Measurements from ENCODE around the gene PEAR1. TPM values are rescaled to one million over a fixed set of nuclear protein-coding genes. Genes with fewer than 3 reads are reported as not detected.

The PEAR1 gene
- total RNA-seq, 1 donor from 2014 or later, result 1.8 TPM

DNA sequence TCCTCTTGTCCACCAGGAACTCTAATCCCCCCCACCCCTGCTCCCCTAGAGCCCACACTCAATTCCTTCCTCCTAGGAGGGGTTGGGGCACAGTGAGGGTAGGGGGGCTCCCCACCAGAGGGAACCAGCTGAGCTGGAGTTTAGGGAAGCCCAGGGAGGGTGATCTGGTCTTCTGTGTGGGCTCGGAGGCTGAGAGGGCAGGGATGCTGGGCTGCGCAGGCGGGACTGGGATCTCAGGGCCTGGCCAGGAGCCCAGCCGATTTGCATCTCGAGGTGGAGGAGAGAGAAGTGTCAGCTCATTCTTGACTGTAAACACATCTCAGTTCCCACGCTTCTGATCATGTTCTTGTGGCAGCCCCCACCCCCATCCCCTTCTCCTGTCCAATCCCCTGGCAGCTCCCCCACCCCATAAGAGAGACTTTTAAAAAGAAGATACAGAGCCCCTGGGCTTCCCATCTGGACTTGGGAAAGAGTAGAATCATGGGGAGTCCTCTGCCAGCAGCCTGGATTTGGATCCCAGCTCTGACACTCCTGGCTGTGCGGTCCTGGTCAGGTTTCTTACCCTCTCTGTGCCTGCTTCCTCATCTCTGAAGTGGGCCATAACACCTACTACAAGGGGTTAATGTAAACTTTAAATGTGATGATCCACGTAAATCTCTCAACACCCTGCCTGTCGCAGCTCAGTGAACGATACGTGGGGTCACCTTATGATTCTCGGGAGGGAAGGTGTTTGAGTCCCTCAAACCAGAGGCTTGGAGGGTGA, 6.6 kb downstream of the PEAR1 start:
- H3K27me3 ChIP-seq (ENCODE audit: control insufficient read depth, insufficient read depth, low read length), result no peaks in the 10 kb centered on the region
- FAIRE-seq (no peak), DNase-seq (ENCODE audit: low read depth) (no peak)
- TF ChIP-seq, protein P1, sequence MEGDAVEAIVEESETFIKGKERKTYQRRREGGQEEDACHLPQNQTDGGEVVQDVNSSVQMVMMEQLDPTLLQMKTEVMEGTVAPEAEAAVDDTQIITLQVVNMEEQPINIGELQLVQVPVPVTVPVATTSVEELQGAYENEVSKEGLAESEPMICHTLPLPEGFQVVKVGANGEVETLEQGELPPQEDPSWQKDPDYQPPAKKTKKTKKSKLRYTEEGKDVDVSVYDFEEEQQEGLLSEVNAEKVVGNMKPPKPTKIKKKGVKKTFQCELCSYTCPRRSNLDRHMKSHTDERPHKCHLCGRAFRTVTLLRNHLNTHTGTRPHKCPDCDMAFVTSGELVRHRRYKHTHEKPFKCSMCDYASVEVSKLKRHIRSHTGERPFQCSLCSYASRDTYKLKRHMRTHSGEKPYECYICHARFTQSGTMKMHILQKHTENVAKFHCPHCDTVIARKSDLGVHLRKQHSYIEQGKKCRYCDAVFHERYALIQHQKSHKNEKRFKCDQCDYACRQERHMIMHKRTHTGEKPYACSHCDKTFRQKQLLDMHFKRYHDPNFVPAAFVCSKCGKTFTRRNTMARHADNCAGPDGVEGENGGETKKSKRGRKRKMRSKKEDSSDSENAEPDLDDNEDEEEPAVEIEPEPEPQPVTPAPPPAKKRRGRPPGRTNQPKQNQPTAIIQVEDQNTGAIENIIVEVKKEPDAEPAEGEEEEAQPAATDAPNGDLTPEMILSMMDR (IDR thresholded peaks at IDR 0.05; ENCODE audit: insufficient read depth, low read length, severe bottlenecking), result no peak
- no peaks in the 10 kb centered on the region for H3K36me3 ChIP-seq (ENCODE audit: control insufficient read depth, insufficient read depth, low read length)
- no peak overlapping the region for H3K4me3 ChIP-seq (ENCODE audit: low read depth, low read length)

DNA sequence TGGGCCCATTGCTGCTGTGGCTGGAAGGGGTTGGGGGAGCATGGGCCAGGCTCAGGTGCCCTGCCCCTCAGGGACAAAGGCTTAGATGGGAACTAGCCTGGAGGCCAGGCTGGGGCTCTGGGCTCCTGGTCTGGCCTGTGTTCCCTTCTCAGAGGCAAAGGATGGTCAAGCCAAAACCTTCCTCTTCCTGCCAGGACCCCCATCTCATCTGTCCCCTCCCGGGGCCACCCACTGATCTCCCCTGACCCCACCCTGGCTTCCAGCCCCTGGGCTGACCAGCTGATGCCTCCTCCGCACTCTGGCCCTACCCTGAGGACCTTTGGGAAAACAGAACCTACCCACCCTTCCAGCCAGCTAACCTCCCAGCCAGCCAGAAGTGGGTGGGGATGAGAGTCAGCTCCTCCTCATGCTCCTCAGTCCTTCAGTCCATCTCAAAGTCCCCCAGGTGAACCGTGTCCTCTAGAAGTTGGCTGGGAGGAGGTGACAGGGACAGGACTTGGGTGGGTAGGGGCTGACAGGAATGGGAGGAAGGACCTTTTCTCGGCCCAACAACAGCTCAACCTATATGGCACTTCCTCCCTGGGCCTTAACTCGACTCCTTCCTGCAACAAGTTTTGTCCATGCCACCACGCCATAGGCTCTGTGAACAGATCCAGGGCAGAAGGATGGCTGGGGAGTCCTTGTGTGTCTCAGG, 7.5 kb downstream of the PEAR1 start:
- no peak for FAIRE-seq
- TF ChIP-seq, protein P1 (IDR thresholded peaks at IDR 0.05; ENCODE audit: insufficient read depth, low read length, severe bottlenecking), result no peak

DNA sequence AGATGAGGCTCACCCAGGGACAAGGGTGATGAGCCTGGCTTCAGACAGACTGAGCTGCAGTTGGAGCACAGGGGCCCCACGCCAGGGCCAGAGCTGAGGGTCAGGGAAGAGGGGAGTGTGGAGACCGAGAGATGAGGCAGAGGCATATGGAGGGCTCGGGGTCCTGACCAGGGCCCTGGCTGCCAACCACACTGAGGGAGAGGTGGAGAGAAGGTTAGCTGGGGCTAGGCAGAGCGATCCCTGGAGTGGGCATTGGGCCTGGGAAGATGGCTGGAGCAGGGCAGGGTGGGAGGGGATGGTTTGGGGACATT, 8.0 kb downstream of the PEAR1 start:
- TF ChIP-seq, protein P1 (IDR thresholded peaks at IDR 0.05; ENCODE audit: insufficient read depth, low read length, severe bottlenecking), result no peak
- H3K4me3 ChIP-seq (ENCODE audit: low read depth, low read length), result no peak overlapping the region
- H3K36me3 ChIP-seq (ENCODE audit: control insufficient read depth, insufficient read depth, low read length), result peaks cover 3% of the 10 kb centered on the region
- no peak for FAIRE-seq
- no peak for DNase-seq (ENCODE audit: low read depth)
- no peaks in the 10 kb centered on the region for H3K27me3 ChIP-seq (ENCODE audit: control insufficient read depth, insufficient read depth, low read length)

More for the DNA sequence above, 7.5 kb downstream of the PEAR1 start:
- DNase-seq (ENCODE audit: low read depth), result no peak
- Histone ChIP-seq H3K27me3 (ENCODE audit: control insufficient read depth, insufficient read depth, low read length) (no peaks in the 10 kb centered on the region), H3K4me3 (ENCODE audit: low read depth, low read length) (no peak overlapping the region), H3K36me3 (ENCODE audit: control insufficient read depth, insufficient read depth, low read length) (peaks cover under 1% of the 10 kb centered on the region)

DNA sequence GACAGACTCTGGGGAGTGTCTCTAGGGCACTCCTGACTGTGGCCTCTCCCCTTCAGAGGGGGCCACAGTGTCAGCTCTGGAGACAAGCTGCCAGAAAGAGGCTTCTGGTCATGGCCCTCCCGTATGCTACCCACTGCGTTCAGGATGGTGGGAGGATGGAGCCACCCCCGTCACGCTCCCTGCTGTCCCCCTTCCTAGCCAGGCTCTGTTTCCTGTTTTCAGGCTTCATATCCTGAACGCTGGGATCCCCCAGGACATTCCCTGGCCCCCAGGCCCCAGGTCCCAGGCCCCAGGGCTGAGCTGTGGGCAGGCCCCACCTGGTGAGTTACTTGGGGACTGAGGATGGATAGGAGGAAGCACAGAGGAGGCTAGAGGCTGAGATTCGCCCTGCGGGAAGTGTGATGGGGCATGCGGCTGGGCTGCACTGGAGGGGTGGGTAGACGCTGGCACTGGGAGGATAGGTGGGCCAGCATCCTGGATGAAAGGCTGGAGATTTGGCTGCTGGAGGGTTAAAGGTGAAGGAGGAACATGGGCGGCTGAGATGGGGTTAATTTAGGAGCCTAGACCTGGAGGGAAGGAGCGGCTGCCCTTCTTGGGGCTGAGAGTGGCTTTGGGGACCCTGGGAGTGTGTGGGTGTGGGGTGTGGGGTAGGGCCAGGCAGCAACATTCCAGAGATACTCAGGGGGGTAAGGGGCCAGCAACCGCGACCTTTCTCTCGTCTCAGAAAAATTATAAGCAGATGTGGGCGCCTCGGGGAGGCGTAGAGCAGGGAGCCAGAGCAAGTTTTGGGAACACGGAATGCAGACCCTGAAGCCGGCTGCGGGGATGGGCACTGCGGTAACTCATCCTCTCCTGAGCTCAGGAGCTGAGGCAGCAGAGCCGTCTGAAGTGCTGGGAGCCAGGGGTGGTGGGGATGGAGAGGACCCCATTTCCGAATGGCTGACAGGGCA, 8.7 kb downstream of the PEAR1 start:
- TF ChIP-seq, protein P1 (IDR thresholded peaks at IDR 0.05; ENCODE audit: insufficient read depth, low read length, severe bottlenecking), result no peak
- H3K36me3 ChIP-seq (ENCODE audit: control insufficient read depth, insufficient read depth, low read length), result peaks cover 3% of the 10 kb centered on the region
- no peaks in the 10 kb centered on the region for H3K27me3 ChIP-seq (ENCODE audit: control insufficient read depth, insufficient read depth, low read length)
- FAIRE-seq, result no peak
- no peak for DNase-seq (ENCODE audit: low read depth)
- no peak overlapping the region for H3K4me3 ChIP-seq (ENCODE audit: low read depth, low read length)

DNA sequence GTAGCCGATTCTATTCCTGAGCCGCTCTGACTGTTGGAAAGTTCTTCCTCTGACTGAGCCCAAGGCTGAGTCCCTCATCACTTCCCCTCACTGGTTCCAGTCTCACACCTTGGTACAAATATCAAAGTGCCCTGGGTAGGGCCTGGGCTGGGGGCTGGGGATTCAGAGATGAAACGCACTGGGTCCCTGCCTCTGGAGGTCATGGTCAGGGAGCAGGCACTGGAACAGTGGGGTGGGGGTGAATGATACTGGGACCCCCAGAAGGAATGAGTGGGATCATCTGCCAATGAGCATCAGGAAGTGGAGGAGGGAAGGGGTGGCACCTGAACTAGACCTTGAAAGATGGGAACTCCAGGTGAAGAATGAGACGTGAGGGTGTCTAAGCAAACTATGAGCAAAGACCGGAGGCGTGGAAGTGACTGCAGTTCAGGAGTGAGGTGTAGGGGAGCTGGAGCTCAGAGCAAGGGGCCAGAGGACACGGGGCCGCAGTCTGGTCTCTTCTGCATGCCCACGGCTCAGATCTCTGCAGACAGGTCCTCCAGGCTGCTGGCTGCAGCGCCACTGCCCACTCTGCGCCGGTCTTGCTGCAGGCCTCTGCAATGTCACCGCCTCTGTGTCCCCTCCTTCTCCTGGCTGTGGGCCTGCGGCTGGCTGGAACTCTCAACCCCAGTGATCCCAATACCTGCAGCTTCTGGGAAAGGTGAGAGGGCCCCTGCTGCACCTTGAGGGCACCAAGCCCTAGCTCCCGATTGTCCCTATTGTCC, 10.0 kb downstream of the PEAR1 start:
- no peaks in the 10 kb centered on the region for H3K27me3 ChIP-seq (ENCODE audit: control insufficient read depth, insufficient read depth, low read length)
- H3K4me3 ChIP-seq (ENCODE audit: low read depth, low read length), result no peak overlapping the region
- FAIRE-seq (no peak), DNase-seq (ENCODE audit: low read depth) (no peak)
- peaks cover 3% of the 10 kb centered on the region for H3K36me3 ChIP-seq (ENCODE audit: control insufficient read depth, insufficient read depth, low read length)
- TF ChIP-seq, protein P1 (IDR thresholded peaks at IDR 0.05; ENCODE audit: insufficient read depth, low read length, severe bottlenecking), result no peak

Measured in bronchial epithelial cell (primary cell).